ENCODE results near the gene ECHS1.

Gene ECHS1

DNA sequence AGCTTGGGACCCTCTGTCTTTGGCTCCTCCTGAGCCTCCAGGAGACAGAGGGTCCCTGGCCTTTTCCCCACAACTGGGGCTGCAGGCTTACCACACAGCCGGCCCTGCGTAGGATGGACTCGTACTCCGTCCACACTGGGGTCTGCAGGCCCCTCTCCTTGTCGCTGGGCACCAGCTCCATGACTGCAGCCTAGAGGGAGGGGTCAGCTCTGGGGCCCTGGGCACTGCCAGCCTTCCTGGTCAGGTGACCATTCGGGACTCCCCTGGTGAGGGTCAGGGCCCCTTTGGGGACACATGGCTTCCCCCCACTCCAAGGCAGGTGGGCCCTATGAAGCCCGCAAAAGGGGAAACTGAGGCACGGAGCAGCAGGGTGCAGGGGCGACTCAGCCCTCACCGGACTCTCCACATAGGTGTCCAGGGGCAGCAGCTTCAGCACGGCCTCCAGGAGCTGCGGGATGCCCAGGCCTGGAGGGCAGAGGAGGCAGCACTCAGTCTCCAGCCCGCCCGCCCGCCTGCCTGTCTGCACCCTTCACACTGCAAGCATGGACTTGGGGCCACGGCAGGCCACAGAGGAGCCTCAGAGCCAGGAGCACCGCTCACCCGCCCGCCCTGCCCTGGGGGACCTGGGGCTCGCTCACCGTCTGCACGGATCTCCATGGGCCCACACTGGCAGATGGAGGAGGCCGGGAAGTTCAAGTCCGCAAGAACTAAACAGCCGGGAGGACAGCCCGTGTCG lies 16.4 kb downstream of the ECHS1 start:
- DNase-seq: no peak

GRCh38 chr10:133355991-133356390 lies 17.2 kb downstream of the ECHS1 start:
- no peak for DNase-seq

GRCh38 chr10:133355266-133355665 lies 17.9 kb downstream of the ECHS1 start:
- DNase-seq: no peak

- no peak for DNase-seq
Measured at GRCh38 chr10:133354672-133355240, 18.4 kb downstream of the ECHS1 start.

GRCh38 chr10:133353988-133354605 lies 19.1 kb downstream of the ECHS1 start:
- DNase-seq: no peak

DNA sequence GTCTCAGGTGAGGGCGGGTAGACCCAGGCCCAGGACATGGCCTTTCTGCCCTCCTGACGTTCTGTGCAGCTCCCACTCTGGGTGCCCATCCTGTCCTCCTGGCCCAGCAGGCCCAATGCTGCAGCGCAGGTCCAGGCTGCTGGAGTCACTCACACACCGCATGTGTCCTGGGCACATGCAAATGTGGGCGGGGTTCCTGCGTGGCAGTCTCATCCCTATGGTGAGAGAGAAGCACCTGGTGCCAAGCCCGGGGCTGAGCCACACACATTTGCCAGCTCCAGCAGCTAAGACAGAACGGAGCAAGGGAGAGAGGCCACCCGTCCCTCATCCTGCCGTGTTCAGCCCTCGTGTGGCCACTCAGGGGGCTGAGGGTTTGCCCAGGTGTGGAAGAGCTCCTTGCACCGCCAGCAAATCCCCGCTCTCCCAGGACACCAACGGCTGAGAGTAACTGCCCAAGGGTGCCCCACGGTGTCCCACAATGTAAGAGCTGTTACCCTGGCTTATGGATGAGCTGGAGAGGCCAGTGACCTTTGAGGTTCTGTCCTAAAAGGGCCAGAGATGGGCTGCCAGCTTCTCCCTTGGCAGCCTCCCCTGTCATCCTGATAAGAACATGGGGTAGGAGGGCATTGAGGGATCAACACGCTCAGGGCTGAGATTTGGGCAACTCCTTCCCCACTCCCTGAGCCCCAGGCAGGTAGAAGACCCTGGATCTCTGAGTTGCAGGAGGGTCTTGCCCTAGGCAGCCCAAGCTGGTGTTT lies 19.8 kb downstream of the ECHS1 start:
- DNase-seq: no peak

- DNase-seq: no peak
Measured at GRCh38 chr10:133351408-133352318, 21.5 kb downstream of the ECHS1 start.

DNA sequence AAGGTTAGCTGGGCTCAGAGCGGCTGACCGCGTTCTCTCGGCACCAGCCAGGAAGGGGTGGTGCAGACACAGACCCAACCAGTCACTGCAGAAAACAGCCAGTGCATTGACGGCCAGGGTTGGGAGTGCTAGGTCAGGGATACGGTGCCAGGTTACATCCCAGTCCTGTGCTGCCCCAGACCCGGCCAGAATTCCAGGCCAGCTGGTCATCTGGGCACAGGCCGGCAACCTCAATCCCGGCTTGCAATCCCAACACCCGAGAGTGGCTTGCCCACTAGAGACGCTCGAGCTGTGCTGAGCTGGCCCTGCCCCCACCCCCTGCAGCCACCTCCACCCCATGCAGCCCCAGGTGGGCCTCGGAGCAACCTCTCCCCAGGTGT lies 22.2 kb downstream of the ECHS1 start:
- DNase-seq: no peak

- no peak for DNase-seq
Measured at GRCh38 chr10:133350283-133350949, 22.7 kb downstream of the ECHS1 start.

DNA sequence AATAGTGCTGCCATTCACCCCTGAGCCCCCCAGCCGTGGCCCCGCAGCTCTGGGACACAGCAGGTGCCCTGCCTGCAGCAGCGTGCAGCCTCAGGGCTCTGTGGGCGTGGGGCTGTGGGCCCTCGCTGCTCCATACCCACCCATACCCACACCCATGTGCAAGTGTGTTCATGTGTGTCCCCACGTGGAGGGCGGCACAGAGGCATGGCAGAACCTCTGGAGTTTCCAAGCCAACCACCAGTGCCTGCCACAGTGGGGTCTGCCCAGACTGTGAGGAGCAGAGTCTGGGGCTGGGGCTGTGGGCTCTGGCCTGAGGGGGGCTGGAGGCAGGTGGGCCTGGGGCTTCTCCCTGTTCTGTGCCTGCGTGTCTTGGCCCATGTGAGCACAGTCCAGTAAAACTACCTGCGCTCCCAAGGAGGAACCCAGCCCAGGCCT lies 23.6 kb downstream of the ECHS1 start:
- no peak for DNase-seq

DNA sequence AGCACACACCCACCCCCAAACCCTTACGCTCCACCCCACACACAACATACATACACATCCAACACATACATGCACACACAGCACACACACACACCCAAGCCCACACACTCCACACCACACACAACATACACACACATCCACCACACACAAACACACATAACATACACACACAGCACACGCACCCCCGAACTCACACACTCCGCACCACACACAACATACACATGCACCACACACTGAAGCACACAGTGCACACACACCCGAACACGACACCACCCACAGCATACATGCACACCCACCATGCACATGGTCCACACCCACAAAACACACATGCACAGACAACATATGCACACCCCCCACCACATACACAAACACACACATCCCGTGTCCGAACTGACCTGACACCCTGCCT lies 24.0 kb downstream of the ECHS1 start:
- DNase-seq: no peak

- DNase-seq: no peak
Measured at GRCh38 chr10:133347710-133348517, 25.2 kb downstream of the ECHS1 start.

DNA sequence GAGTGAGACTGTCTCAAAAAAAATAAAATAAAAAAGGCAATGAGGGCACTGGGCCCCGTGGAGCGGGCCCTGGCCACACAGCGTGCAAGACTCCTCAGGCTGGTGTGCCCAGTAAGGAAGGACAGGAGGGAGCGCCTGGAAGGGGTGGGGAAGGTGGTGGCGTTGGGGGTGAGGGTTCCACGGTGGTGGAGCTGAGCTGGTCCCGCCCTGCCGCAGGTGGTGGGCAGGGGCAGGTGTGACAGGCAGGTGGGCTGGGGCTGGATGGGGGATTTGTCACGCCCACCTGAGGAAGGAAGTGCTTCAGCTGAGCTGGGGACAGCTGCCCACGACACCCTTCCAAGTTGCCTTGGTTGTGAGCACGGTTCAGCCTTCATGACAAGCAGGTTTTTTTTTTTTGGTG lies 26.7 kb downstream of the ECHS1 start:
- no peak for DNase-seq

DNA sequence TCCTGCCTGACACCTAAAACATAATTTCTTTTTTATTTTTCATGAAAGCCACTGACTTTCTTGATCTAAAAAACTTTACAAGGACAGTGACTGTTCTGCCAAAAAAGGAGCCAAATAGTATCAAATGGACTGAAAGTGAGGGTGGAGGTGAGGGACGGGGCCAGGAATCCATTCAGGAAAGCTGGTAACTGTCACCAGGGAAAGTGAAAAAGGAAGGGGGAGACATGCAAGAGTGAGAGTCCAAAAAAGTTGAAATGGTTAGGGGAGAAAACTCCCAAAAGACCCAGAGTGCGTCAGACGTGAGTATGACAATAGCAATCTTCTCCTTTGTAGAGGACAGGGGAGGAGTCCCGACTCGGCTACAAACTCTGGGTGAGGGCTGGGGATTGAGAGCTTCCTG lies 28.9 kb downstream of the ECHS1 start:
- no peak for DNase-seq

- no peak for DNase-seq
Measured at GRCh38 chr10:133343558-133343957, 29.6 kb downstream of the ECHS1 start.

- DNase-seq: no peak
Measured at GRCh38 chr10:133342942-133343341, 30.2 kb downstream of the ECHS1 start.

- DNase-seq: no peak
Measured at GRCh38 chr10:133341983-133342382, 31.2 kb downstream of the ECHS1 start.

DNA sequence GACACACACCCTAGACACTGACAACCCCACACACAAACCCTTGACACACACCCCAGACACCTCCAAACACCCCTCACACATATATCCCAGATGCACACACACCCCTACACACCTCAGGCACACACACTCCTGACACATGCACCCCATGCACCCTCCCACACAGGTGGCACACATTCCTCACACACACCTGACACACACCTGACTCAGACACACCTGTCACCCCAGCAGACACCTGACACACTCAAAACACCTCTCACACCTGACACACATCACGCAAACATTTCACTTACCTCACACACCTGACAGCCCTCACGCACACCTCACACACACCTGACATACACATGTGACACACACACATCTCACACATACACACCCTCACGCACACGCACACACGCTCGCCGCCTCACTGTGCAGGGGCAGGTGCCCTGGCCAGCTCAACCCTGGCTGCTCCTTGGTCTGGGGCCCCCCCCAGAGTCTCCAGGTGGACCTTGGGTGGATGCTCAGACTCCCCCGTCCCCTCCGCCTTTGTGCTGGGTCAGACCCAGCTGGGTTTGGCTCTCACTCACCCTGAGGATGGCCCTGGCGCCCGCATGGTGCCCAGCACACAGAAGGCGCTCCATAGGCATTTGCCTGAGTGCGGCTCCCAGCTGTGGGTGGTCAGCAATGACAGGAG lies 33.3 kb downstream of the ECHS1 start:
- DNase-seq: no peak

DNA sequence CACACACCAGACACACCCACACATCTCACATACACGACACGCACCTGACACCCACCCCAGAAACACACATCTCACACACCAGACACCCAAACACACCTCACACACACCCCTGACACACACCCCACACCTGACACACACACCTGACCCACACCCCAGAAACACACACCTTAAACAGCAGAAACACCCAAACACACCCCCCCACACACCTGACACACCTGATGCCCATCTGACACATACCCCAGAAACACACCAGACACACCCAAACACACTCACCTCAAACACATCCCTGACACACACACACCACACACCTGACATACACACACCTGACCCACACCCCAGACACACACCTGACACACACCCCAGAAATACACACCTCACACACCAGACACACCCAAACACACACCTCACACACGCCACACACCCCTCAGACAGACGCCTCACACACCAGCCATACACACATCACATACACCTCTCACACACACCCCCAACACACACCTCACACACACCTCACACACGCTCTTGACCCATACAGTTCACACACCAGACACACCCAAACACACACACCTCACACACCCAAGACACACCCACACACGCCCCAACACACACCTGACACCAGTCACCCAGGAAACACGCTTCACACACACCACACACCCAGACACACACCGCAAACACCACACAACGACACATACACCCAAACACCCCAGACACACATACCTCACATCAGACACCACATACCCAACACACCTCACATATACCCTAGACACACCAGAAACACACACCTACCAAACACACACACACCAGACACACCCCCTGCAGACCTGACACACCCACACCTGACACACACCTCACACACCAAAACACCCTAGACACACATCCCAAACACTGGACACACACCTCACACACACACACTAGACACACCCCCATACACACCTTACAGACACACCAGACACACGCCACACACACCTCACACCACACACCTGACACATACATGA lies 34.8 kb downstream of the ECHS1 start:
- DNase-seq: no peak
